ENCODE data around the gene C6orf47.
A peak's percentile ranks its signal among the peaks of the same experiment; 100 is the strongest.

Gene C6orf47

GRCh38 chr6:31687321-31687720, 26.7 kb upstream of the C6orf47 start:
- no peak for DNase-seq

- no peak for DNase-seq
These were observed 25.9 kb upstream of the C6orf47 start for GRCh38 chr6:31686483-31686882.

GRCh38 chr6:31683591-31683990, 23.0 kb upstream of the C6orf47 start:
- DNase-seq = no peak

- peak; percentile 30 for DNase-seq
These were observed 20.6 kb upstream of the C6orf47 start for GRCh38 chr6:31681135-31681671.

- peak; percentile 78 for DNase-seq
These were observed 19.9 kb upstream of the C6orf47 start, which contains the start of gene LY6G5C for GRCh38 chr6:31680226-31681134. TSS of gene LY6G5C (minus strand) at chr6:31681067. CDS start at chr6:31680373, 694 bp downstream.

GRCh38 chr6:31677955-31678354, 17.4 kb upstream of the C6orf47 start:
- no peak for DNase-seq

- no peak for DNase-seq
These were observed 16.3 kb upstream of the C6orf47 start for GRCh38 chr6:31676904-31677303.

- DNase-seq = no peak
These were observed 15.8 kb upstream of the C6orf47 start for GRCh38 chr6:31676322-31676903.

GRCh38 chr6:31669676-31670075, 9.1 kb upstream of the C6orf47 start, which contains the start of gene LY6G5B:
TSS of gene LY6G5B (plus strand) at chr6:31669976. CDS start at chr6:31670951, 975 bp downstream.
- DNase-seq = no peak

GRCh38 chr6:31666337-31666965, 5.9 kb upstream of the C6orf47 start:
- no peak for DNase-seq

- DNase-seq = peak; percentile 98
These were observed 5.1 kb upstream of the C6orf47 start, which contains the start of gene CSNK2B for GRCh38 chr6:31665501-31666336. TSS of gene CSNK2B (plus strand) at chr6:31666080. CDS start at chr6:31666832, 752 bp downstream.

- DNase-seq = peak; percentile 93
These were observed 4.4 kb upstream of the C6orf47 start, which contains the start of gene GPANK1 for GRCh38 chr6:31664790-31665500. TSS of gene GPANK1 (minus strand) at chr6:31664997. CDS start at chr6:31664478, 519 bp downstream.

- DNase-seq = no peak
These were observed 3.6 kb upstream of the C6orf47 start for GRCh38 chr6:31663961-31664789.

- no peak for DNase-seq
These were observed 2.8 kb upstream of the C6orf47 start for GRCh38 chr6:31663126-31663960.

- no peak for DNase-seq
These were observed 1.6 kb upstream of the C6orf47 start for GRCh38 chr6:31662124-31662723.

- DNase-seq = no peak
These were observed 915 bp upstream of the C6orf47 start for GRCh38 chr6:31661262-31662123.

GRCh38 chr6:31659649-31660380, 763 bp downstream of the C6orf47 start:
- DNase-seq = peak; percentile 36
